ENCODE data around the gene BTNL8.

DNA sequence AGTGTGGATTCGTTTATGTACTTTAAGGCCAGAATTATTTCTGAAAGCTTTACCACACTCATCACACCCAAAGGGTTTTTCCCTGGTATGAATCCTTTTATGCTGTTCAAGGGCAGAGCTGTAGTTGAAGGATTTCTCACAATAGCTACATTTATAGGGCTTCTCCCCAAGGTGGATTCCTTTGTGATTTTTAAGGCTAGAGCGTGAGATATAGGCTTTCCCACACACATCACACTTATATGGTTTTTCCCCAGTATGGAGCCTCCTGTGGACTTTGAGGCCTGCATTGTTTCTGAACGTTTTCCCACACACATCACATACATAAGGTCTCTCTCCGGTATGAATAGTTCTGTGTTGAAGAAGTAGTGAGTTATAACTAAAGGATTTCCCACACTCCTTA, 49.1 kb upstream of the BTNL8 start:
- TF ChIP-seq CTCF (IDR thresholded peaks at IDR 0.05; ENCODE audit: borderline replicate concordance, extremely low read depth, low read length, poor library complexity, severe bottlenecking), result no peak
- no peak for TF ChIP-seq EZH2 (IDR thresholded peaks at IDR 0.05; ENCODE audit: borderline replicate concordance, low read depth, low read length, severe bottlenecking)

Measured in DND-41 (cell line).